Ishikawa (cell line): Measurements from ENCODE around the gene MUC22.

ENCODE experiments used
- CEBPB ChIP-seq: IDR thresholded peaks from 2 replicates; pipeline ENCODE4 v1.6.1; 2012
- CREB1 ChIP-seq: IDR thresholded peaks from 2 replicates; pipeline ENCODE4 v1.6.1; 2012; ENCODE audit warnings: low read depth
- EGR1 ChIP-seq: IDR thresholded peaks from 2 replicates; pipeline ENCODE4 v1.6.1; 2012
- EP300 ChIP-seq: IDR thresholded peaks from 2 replicates; pipeline ENCODE4 v1.6.1; 2012; ENCODE audit warnings: borderline replicate concordance
- FOXM1 ChIP-seq: IDR thresholded peaks from 2 replicates; pipeline ENCODE4 v1.6.1; 2012; ENCODE audit warnings: low read depth, borderline replicate concordance
- MAX ChIP-seq: IDR thresholded peaks from 2 replicates; pipeline ENCODE4 v1.6.1; 2012
- NFIC ChIP-seq: IDR thresholded peaks from 2 replicates; pipeline ENCODE4 v1.6.1; 2012
- RAD21 ChIP-seq: IDR thresholded peaks from 2 replicates; pipeline ENCODE4 v1.6.1; 2012; ENCODE audit warnings: low read depth
- REST ChIP-seq: IDR thresholded peaks from 2 replicates; pipeline ENCODE4 v1.6.1; 2012; ENCODE audit warnings: low read depth, mild to moderate bottlenecking
- TAF1 ChIP-seq: IDR thresholded peaks from 2 replicates; pipeline ENCODE4 v1.6.1; 2012; ENCODE audit warnings: low read depth, mild to moderate bottlenecking
- TCF12 ChIP-seq: IDR thresholded peaks from 2 replicates; pipeline ENCODE4 v1.6.1; 2012; ENCODE audit warnings: low read depth
- TEAD4 ChIP-seq: IDR thresholded peaks from 2 replicates; pipeline ENCODE4 v1.6.1; 2012
- USF1 ChIP-seq: IDR thresholded peaks from 2 replicates; pipeline ENCODE4 v1.6.1; 2012
- YY1 ChIP-seq: IDR thresholded peaks from 2 replicates; pipeline ENCODE4 v1.6.1; 2012; ENCODE audit warnings: low read depth
- ZBTB7A ChIP-seq: IDR thresholded peaks from 2 replicates; pipeline ENCODE4 v1.6.1; 2012; ENCODE audit warnings: low read depth

Gene MUC22

DNA sequence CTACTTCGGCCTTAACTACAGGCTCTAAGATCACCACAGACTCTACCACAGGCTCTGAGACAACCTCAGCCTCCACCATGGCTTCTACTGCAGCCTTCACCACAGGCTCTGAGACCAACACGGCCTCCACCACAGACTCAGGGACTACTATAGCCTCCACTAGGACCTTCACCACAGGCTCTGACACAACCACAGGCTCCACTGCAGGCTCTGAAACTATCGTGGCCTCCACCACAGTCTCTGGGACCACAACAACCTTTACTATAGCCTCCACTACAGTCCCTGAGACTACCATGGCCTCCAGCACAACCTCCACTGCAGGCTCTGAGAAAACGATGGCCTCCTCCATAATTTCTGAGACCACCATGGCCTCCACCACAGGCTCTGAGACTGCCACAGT is 15.3 kb downstream of the MUC22 start:
- TF ChIP-seq CEBPB (no peak), FOXM1 (no peak), YY1 (no peak), EGR1 (no peak), TEAD4 (no peak)

GRCh38 chr6:31031095-31031494 is 20.8 kb downstream of the MUC22 start:
- TF ChIP-seq TAF1 (no peak), TEAD4 (no peak), NFIC (no peak), MAX (no peak), TCF12 (no peak), CREB1 (no peak), EP300 (no peak), YY1 (no peak), CEBPB (no peak), ZBTB7A (no peak)

DNA sequence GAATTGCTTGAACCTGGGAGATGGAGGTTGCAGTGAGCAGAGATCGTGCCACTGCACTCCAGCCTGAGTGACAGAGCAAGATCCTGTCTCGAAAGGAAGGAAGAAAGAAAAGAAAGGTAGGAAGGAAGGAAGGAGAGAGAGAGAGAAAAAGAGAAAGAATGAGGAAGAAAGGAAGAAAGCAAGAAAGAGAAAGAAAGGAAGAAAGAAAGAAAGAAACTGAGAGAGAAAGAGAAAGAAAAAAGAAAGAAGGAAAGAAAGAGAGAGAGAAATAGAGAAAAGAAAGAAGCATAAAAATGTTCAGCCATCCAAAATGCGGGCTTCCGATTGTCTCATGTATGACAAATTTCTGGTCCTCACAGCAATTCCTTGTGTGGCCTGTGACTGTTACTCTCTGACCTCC is 22.8 kb downstream of the MUC22 start:
- TF ChIP-seq RAD21 = no peak
- no peak for TF ChIP-seq FOXM1
- TF ChIP-seq YY1 = no peak
- TF ChIP-seq REST = no peak
- no peak for TF ChIP-seq MAX
- no peak for TF ChIP-seq EGR1
- no peak for TF ChIP-seq CREB1
- no peak for TF ChIP-seq ZBTB7A

DNA sequence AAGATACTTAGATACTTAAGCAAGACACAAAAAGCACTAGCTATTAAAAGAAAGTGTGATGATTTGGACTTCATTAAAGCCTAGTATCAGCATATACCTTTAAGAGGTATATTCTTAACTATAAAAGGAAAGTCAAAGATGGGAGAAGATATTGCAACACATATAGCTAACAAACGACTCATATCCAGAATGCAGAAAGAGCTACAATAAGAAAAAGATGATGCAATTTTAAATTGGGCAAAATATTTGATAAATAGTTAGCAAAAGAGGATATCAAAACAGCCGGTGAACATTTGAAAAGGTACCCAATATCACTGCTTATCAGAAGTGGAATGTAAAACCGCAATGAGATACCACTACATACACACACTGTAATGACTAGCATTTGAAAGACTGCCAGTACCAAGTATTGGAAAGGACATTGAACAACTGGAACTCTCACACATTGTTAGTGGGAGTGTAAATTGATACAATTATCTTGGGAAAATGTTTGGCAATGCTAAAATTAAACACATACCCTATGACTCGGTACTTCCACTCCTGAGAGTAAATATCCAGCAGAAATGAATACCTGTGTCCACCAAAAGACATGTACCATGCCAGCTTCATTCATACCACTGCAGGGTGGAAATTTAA is 25.7 kb downstream of the MUC22 start:
- TF ChIP-seq TCF12 = no peak
- TF ChIP-seq USF1 = no peak
- TF ChIP-seq REST = no peak
- TF ChIP-seq YY1 = no peak
- TF ChIP-seq TAF1 = no peak
- no peak for TF ChIP-seq TEAD4

DNA sequence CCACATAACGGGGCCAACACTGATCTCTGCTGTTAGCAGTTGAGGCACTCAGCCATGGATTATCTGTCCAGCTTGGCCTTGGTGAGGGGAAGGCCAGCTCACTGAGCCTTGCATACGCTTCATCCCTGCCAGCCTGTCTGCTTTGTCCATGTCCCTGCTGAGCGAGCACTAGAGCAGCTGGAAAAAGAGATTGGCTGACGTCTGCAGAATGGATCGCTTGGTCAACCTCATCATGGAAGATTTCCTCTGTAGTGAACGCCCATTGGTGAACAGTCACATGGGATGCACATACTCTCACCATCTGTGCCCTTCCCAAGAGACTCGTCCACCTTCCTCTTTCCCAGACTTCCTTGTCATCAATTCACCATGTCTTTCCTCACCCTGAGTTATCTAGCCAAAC is 26.9 kb downstream of the MUC22 start:
- TF ChIP-seq MAX (no peak), FOXM1 (no peak), CREB1 (no peak), EP300 (no peak), NFIC (no peak), TCF12 (no peak), REST (no peak), TEAD4 (no peak), CEBPB (no peak), ZBTB7A (no peak), EGR1 (no peak), USF1 (no peak), RAD21 (no peak), TAF1 (no peak), YY1 (no peak)
